Heart right ventricle (tissue), 16 donors: ENCODE measurements around the gene SKA2. TPM values are rescaled to one million over a fixed set of nuclear protein-coding genes. Genes with fewer than 3 reads are reported as not detected.

Source experiments
- ATAC-seq, 8 donors: fragments of 200-7000 bp; cut with Tn5 transposase; one replicate each; pipeline ENCODE4 v1.9.1; 2020; ENCODE audit warnings: mild to moderate bottlenecking in 8 of 8, moderate library complexity in 8 of 8, moderate number of reproducible peaks in 1 of 8
- DNase-seq, 2 donors: peaks; one replicate each; pipeline ENCODE4 v3.0.0-alpha.2; 2020
- H3K27ac ChIP-seq, 10 donors: fragments of 200-600 bp; sonication (generic) in 2 of 10; one replicate each; pipeline versions ENCODE4 v1.5.0 to v1.8.0; 2020 to 2022; ENCODE audit warnings: mild to moderate bottlenecking in 3 of 10
- H3K27me3 ChIP-seq, 7 donors: fragments of 200-600 bp; one replicate each; pipeline ENCODE4 v1.8.0; 2021 to 2022; ENCODE audit warnings: mild to moderate bottlenecking in 2 of 7
- H3K36me3 ChIP-seq, 9 donors: fragments of 200-600 bp; sonication (generic) in 1 of 9; one replicate each; pipeline versions ENCODE4 v1.5.0 to v1.8.0; 2020 to 2022; ENCODE audit warnings: mild to moderate bottlenecking in 2 of 9
- H3K4me1 ChIP-seq, 9 donors: fragments of 200-600 bp; sonication (generic) in 1 of 9; one replicate each; pipeline versions ENCODE4 v1.5.0 to v1.8.0; 2020 to 2022; ENCODE audit warnings: mild to moderate bottlenecking in 4 of 9
- H3K4me3 ChIP-seq, 10 donors: fragments of 200-600 bp; sonication (generic) in 2 of 10; one replicate each; pipeline versions ENCODE4 v1.5.0 to v1.8.0; 2020 to 2022; ENCODE audit warnings: mild to moderate bottlenecking in 7 of 10, moderate library complexity in 2 of 10
- H3K9me3 ChIP-seq, 11 donors: fragments of 200-600 bp in 10 of 11; sonication (generic) in 2 of 11; one replicate each; pipeline versions ENCODE4 v1.5.0 to v1.8.0; 2013 to 2022; ENCODE audit warnings: mild to moderate bottlenecking in 2 of 11, control low read depth in 1 of 11, moderate library complexity in 1 of 11
- CTCF ChIP-seq, 9 donors: fragments of 200-600 bp; sonication (generic) in 2 of 9; IDR thresholded peaks; one replicate each; pipeline versions ENCODE4 v1.5.0 to v1.8.0; 2021 to 2022; ENCODE audit warnings: antibody characterized with exemption in 9 of 9, mild to moderate bottlenecking in 5 of 9, moderate library complexity in 1 of 9
- WGBS, 2 donors: extraction: QIAGEN DNeasy Blood & Tissue Kit; methylation state at CpG; one replicate each; pipeline ENCODE4 v1.1.7; 2013; ENCODE audit warnings: inconsistent platforms in 1 of 2; 5-methylcytosine and 5-hydroxymethylcytosine counted together
- intact Hi-C, 10 donors: fragments of 100-400 bp; cut with DNase I; formaldehyde crosslinking; loops; one replicate each; pipeline versions ENCODE4 v1.11.1 to v1.14.2; 2022
- polyA plus RNA-seq, 2 donors: library from polyadenylated mRNA; stranded (reverse); fragments of 200-250 nt; gene quantifications; one replicate each; pipeline ENCODE4 v1.2.3, GENCODE V29; 2013
- total RNA-seq, 10 donors: library from RNA; stranded (reverse); fragmentation: NEBNext Ultra II Directional in 3 of 10; extraction: Animal tissue kit (Norgen Biotek cat#: 25700) in 3 of 10; gene quantifications; one replicate each; pipeline versions ENCODE4 v1.2.1 to v1.2.4, GENCODE V29; 2021 to 2023
- donor health status: Arrhythmogenic right ventricular cardiomyopathy.
- donor health status: ischemic (EF 13 %, LVEDD 7.1; RV severe dilation, severe dysfunction).
- donor health status: healthy with polysubstance abuse.
- donor health status: DM: no; HTN: yes; CAD: no.
- donor health status: DM: no; HTN: no; CAD: no.
- donor health status: ischemic (EF 25% LVEDD 6.9; RV normal size, moderate dysfunction).
- donor health status: ischemic (EF 25% LVEDD 5.7; RV mildly dilated, moderate dysfunction).
- donor health status: healthy.
- donor health status: DM: yes; HTN: yes; CAD: no.
- donor health status: Ischemic cardiomyopathy.
- donor health status: ischemic (EF 35%, LVEDD 5.7; RV mildly dilated, moderate dysfunction).
- donor health status: nonischemic (EF 11% LVEDD 7.7; RV severe dilation, severe dysfunction).
- donor health status: DM: yes; HTN: yes; CAD: no.
- donor health status: PGD.
- donor health status: ischemic (EF 29% LVEDD 5.4; RV normal size, mild dysfunction).
- donor health status: nonischemic (EF 23%, LVEDD 6.1; RV moderate dilation, normal function).

Gene SKA2
- total and polyA plus RNA-seq, 12 donors = 28.0 to 46.4 (median 34.8) TPM

- H3K9me3 ChIP-seq = no peaks in the 10 kb centered on the region
- ATAC-seq (no peak), DNase-seq (no peak)
- H3K27me3 ChIP-seq = no peaks in the 10 kb centered on the region
- H3K36me3 ChIP-seq = peaks cover 0 to 86% (median 38%) of the 10 kb centered on the region in 9 donors
- no peaks in the 10 kb centered on the region for H3K4me1 ChIP-seq
- intact Hi-C loops = no loop called here
- no peak overlapping the region for H3K27ac ChIP-seq
- 97% methylated on average over 4 of the region's 4 CpGs for WGBS, 2 donors
- no peak for TF ChIP-seq CTCF (IDR thresholded peaks at IDR 0.05)
- H3K4me3 ChIP-seq = no peak overlapping the region
Observed at GRCh38 chr17:59084154-59084553, 70.8 kb downstream of the SKA2 start.

DNA sequence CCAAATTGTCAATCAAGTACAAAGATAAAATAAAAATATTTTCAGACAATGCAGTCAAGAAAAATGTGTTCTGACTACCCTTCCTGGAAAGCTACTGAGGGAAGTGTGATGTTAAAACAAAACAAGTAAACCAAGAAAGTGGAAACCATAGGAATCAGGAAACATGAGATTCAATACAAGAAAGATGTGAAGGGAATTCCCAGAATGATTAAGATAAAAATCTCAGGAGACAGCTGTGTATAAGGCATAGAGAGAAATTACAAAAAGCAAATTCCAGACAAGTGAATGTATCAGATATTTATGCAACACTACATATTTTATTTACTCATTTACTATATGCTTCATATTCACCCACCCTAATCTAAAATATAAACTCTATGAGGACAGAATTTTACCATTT is 80.5 kb downstream of the SKA2 start:
- ATAC-seq = no peak
- TF ChIP-seq CTCF (IDR thresholded peaks at IDR 0.05) = no peak
- DNase-seq = no peak
- no peak overlapping the region for H3K4me3 ChIP-seq
- peaks cover 0 to 100% (median 33%) of the 10 kb centered on the region in 9 donors for H3K36me3 ChIP-seq
- no peak overlapping the region for H3K27ac ChIP-seq
- no peaks in the 10 kb centered on the region for H3K9me3 ChIP-seq
- no peaks in the 10 kb centered on the region for H3K27me3 ChIP-seq
- no peaks in the 10 kb centered on the region for H3K4me1 ChIP-seq
- intact Hi-C loops = no loop called here

GRCh38 chr17:59073972-59074371 is 81.0 kb downstream of the SKA2 start:
- Histone ChIP-seq H3K9me3 (no peaks in the 10 kb centered on the region), H3K4me3 (no peak overlapping the region), H3K27ac (no peak overlapping the region), H3K36me3 (peaks cover 0 to 100% (median 32%) of the 10 kb centered on the region in 9 donors), H3K4me1 (no peaks in the 10 kb centered on the region), H3K27me3 (no peaks in the 10 kb centered on the region)
- DNase-seq (no peak), ATAC-seq (no peak)
- no peak for TF ChIP-seq CTCF (IDR thresholded peaks at IDR 0.05)
- WGBS, 2 donors = 97 to 100% methylated on average over 1 of the region's 1 CpG
- intact Hi-C loops = no loop called here

GRCh38 chr17:59069856-59070255 is 85.1 kb downstream of the SKA2 start:
- Histone ChIP-seq H3K27ac (no peak overlapping the region), H3K4me1 (no peaks in the 10 kb centered on the region), H3K4me3 (no peak overlapping the region), H3K27me3 (no peaks in the 10 kb centered on the region), H3K9me3 (no peaks in the 10 kb centered on the region), H3K36me3 (peaks cover 0 to 100% (median 15%) of the 10 kb centered on the region in 9 donors)
- WGBS, 2 donors = 100% methylated on average over 1 of the region's 1 CpG
- ATAC-seq (no peak), DNase-seq (no peak)
- no peak for TF ChIP-seq CTCF (IDR thresholded peaks at IDR 0.05)
- intact Hi-C loops = no loop called here

DNA sequence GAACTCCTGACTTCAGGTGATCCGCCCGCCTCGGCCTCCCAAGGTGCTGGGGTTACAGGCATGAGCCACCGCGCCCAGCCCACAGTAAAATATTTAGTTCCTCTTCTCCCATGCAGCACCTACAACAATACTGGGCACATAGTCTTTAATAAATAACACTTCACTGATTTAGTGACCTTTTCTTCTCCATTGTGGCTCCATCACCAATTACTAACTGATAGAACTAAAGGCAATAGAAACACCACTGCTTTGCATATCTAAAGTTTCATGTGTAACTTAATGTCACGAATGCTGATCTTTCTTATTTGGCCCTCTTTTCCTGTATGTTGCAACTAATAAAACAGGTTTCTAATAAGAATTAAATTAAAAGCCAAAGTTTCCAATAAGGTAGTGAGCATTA is 87.2 kb downstream of the SKA2 start:
- TF ChIP-seq CTCF (IDR thresholded peaks at IDR 0.05) = no peak
- no peak overlapping the region for H3K27ac ChIP-seq
- ATAC-seq = no peak
- H3K4me3 ChIP-seq = no peak overlapping the region
- intact Hi-C loops = no loop called here
- peaks cover 0 to 100% (median 6%) of the 10 kb centered on the region in 9 donors for H3K36me3 ChIP-seq
- no peaks in the 10 kb centered on the region for H3K9me3 ChIP-seq
- DNase-seq = no peak
- no peaks in the 10 kb centered on the region for H3K27me3 ChIP-seq
- no peaks in the 10 kb centered on the region for H3K4me1 ChIP-seq
- WGBS, 2 donors = 95 to 96% methylated on average over 6 of the region's 6 CpGs
